Stimulated activated CD8-positive, alpha-beta memory T cell treated with anti-CD3 and anti-CD28 coated beads, Interleukin-12 subunit alpha, Interleukin-12 subunit beta, amount 100 ng/mL, for 24 hours (primary cell): ENCODE data around the gene TRIM6.
"Not testable (repeated sequence)": the region's sequence is repeated elsewhere in the genome, so short reads cannot be mapped to it uniquely, and the experiment has no call there.

Experiments used
- DNase-seq: peaks from one replicate; pipeline ENCODE4 v3.0.0-alpha.2; 2020; ENCODE audit errors: extremely low read depth

The TRIM6 gene

GRCh38 chr11:5603326-5603725 is 6.9 kb downstream of the TRIM6 start:
- no peak for DNase-seq

GRCh38 chr11:5604896-5605295 is 8.5 kb downstream of the TRIM6 start:
- no peak for DNase-seq

GRCh38 chr11:5605849-5606248 is 9.4 kb downstream of the TRIM6 start:
- no peak for DNase-seq

GRCh38 chr11:5608808-5609207 is 12.4 kb downstream of the TRIM6 start:
- DNase-seq, result no peak

GRCh38 chr11:5610446-5610845 is 14.0 kb downstream of the TRIM6 start:
- no peak for DNase-seq

- DNase-seq, result no peak
Observed at GRCh38 chr11:5611627-5612026, 15.2 kb downstream of the TRIM6 start.

- DNase-seq, result no peak
Observed at GRCh38 chr11:5618807-5619206, 22.4 kb downstream of the TRIM6 start.

GRCh38 chr11:5620651-5621521 is 24.4 kb downstream of the TRIM6 start:
- no peak for DNase-seq

- DNase-seq, result no peak
Observed at GRCh38 chr11:5621580-5621979, 25.1 kb downstream of the TRIM6 start.

GRCh38 chr11:5622802-5623201 is 26.4 kb downstream of the TRIM6 start:
- no peak for DNase-seq

- no peak for DNase-seq
Observed at GRCh38 chr11:5624489-5625279, 28.2 kb downstream of the TRIM6 start, which contains the start of gene TRIM34. TSS of gene TRIM34 (plus strand) at chr11:5625001. CDS start at chr11:5632332, 7,331 bp downstream.

- DNase-seq, result no peak
Observed at GRCh38 chr11:5625281-5625680, 28.8 kb downstream of the TRIM6 start.

- DNase-seq, result no peak
Observed at GRCh38 chr11:5626196-5626595, 29.8 kb downstream of the TRIM6 start.

GRCh38 chr11:5631417-5631816 is 35.0 kb downstream of the TRIM6 start:
- no peak for DNase-seq

- no peak for DNase-seq
Observed at GRCh38 chr11:5631969-5632635, 35.7 kb downstream of the TRIM6 start.

GRCh38 chr11:5639953-5640352 is 43.5 kb downstream of the TRIM6 start:
- DNase-seq, result no peak

- DNase-seq, result no peak
Observed at GRCh38 chr11:5643585-5643984, 47.1 kb downstream of the TRIM6 start.

- DNase-seq, result no peak
Observed at GRCh38 chr11:5646139-5646538, 49.7 kb downstream of the TRIM6 start.

- no peak for DNase-seq
Observed at GRCh38 chr11:5655474-5655873, 59.0 kb downstream of the TRIM6 start.

- not testable (repeated sequence) for DNase-seq
Observed at GRCh38 chr11:5656956-5657355, 60.5 kb downstream of the TRIM6 start.

GRCh38 chr11:5658318-5658717 is 61.9 kb downstream of the TRIM6 start:
- DNase-seq, result no peak
